H9 (cell line): ENCODE measurements around the gene PHKA2. TPM values are rescaled to one million over a fixed set of nuclear protein-coding genes. Genes with fewer than 3 reads are reported as not detected.

Experiments
- DNase-seq: peaks from one replicate; pipeline ENCODE4 v3.0.0-alpha.2; 2017
- H2AFZ ChIP-seq: one replicate; pipeline ENCODE4 v1.6.1; 2013; ENCODE audit warnings: mild to moderate bottlenecking, low read length, control low read depth, moderate library complexity
- H2AK5ac ChIP-seq: 2 replicates; pipeline ENCODE4 v1.6.1; 2013; ENCODE audit warnings: low read length, control low read depth, mixed read lengths; ENCODE audit not compliant: insufficient read length
- H2BK120ac ChIP-seq: one replicate; pipeline ENCODE4 v1.6.1; 2013; ENCODE audit warnings: low read depth, mild to moderate bottlenecking, low read length, control low read depth, inconsistent platforms; ENCODE audit not compliant: poor library complexity, severe bottlenecking
- H2BK12ac ChIP-seq: 2 replicates; pipeline ENCODE4 v1.6.1; 2013; ENCODE audit warnings: low read length, control low read depth, mixed read lengths, low read depth; ENCODE audit not compliant: insufficient read length
- H2BK15ac ChIP-seq: 2 replicates; pipeline ENCODE4 v1.6.1; 2013; ENCODE audit warnings: low read depth, low read length, control low read depth
- H2BK20ac ChIP-seq: one replicate; pipeline ENCODE4 v1.6.1; 2013; ENCODE audit warnings: low read depth, mild to moderate bottlenecking, low read length, control low read depth, inconsistent platforms; ENCODE audit not compliant: poor library complexity, severe bottlenecking
- H2BK5ac ChIP-seq: 2 replicates; pipeline ENCODE4 v1.6.1; 2013; ENCODE audit warnings: low read length, control low read depth, mixed read lengths; ENCODE audit not compliant: insufficient read length
- H3K14ac ChIP-seq: 2 replicates; pipeline ENCODE4 v1.6.1; 2013; ENCODE audit warnings: low read length, control low read depth; ENCODE audit not compliant: insufficient read depth
- H3K18ac ChIP-seq: 2 replicates; pipeline ENCODE4 v1.6.1; 2013; ENCODE audit warnings: low read depth, mild to moderate bottlenecking, mixed read lengths, low read length, control low read depth; ENCODE audit not compliant: insufficient read length
- H3K23ac ChIP-seq: 2 replicates; pipeline ENCODE4 v1.6.1; 2013; ENCODE audit warnings: low read length, control low read depth, mixed read lengths, low read depth; ENCODE audit not compliant: insufficient read length
- H3K23me2 ChIP-seq: 2 replicates; pipeline ENCODE4 v1.6.1; 2013; ENCODE audit warnings: low read depth, mild to moderate bottlenecking, mixed read lengths, low read length, control low read depth; ENCODE audit not compliant: insufficient read length, poor library complexity, severe bottlenecking
- H3K27ac ChIP-seq: 2 replicates; pipeline ENCODE4 v1.5.1; 2013; ENCODE audit warnings: low read length, control low read depth, mixed read lengths, low read depth; ENCODE audit not compliant: insufficient read length
- H3K27me3 ChIP-seq: 2 replicates; pipeline ENCODE4 v1.6.1; 2013; ENCODE audit warnings: low read length, control low read depth, inconsistent platforms; ENCODE audit not compliant: insufficient read depth
- H3K4ac ChIP-seq: 2 replicates; pipeline ENCODE4 v1.6.1; 2013; ENCODE audit warnings: low read depth, mild to moderate bottlenecking, control low read depth, inconsistent platforms, low read length, moderate library complexity
- H3K4me1 ChIP-seq: 2 replicates; pipeline ENCODE4 v1.6.1; 2013; ENCODE audit warnings: low read length, control low read depth, inconsistent platforms; ENCODE audit not compliant: insufficient read depth
- H3K4me2 ChIP-seq: 2 replicates; pipeline ENCODE4 v1.6.1; 2013; ENCODE audit warnings: low read length, control low read depth, mixed read lengths; ENCODE audit not compliant: insufficient read length, insufficient read depth
- H3K56ac ChIP-seq: 2 replicates; pipeline ENCODE4 v1.6.1; 2013; ENCODE audit warnings: low read depth, mild to moderate bottlenecking, mixed read lengths, low read length, control low read depth; ENCODE audit not compliant: insufficient read length
- H3K79me1 ChIP-seq: 2 replicates; pipeline ENCODE4 v1.6.1; 2013; ENCODE audit warnings: low read depth, mild to moderate bottlenecking, moderate library complexity, low read length, control low read depth, inconsistent platforms; ENCODE audit not compliant: insufficient read depth, poor library complexity, severe bottlenecking
- H3K79me2 ChIP-seq: 2 replicates; pipeline ENCODE4 v1.6.1; 2013; ENCODE audit warnings: low read length, control low read depth, inconsistent platforms; ENCODE audit not compliant: insufficient read depth
- H3K9ac ChIP-seq: 2 replicates; pipeline ENCODE4 v1.6.1; 2013; ENCODE audit warnings: low read length, control low read depth, mixed read lengths; ENCODE audit not compliant: insufficient read length; ENCODE audit errors: extremely low read depth
- H3K9me3 ChIP-seq: one replicate; pipeline ENCODE4 v1.6.1; 2013; ENCODE audit warnings: low read depth, low read length, inconsistent platforms; ENCODE audit not compliant: control insufficient read depth
- H3T11ph ChIP-seq: one replicate; pipeline ENCODE4 v1.6.1; 2013; ENCODE audit warnings: mild to moderate bottlenecking, low read length, control low read depth, inconsistent platforms
- H4K20me1 ChIP-seq: one replicate; pipeline ENCODE4 v1.6.1; 2013; ENCODE audit not compliant: control insufficient read depth, insufficient read length, insufficient read depth
- H4K5ac ChIP-seq: 2 replicates; pipeline ENCODE4 v1.6.1; 2013; ENCODE audit warnings: low read depth, mild to moderate bottlenecking, mixed read lengths, low read length, control low read depth; ENCODE audit not compliant: insufficient read length
- H4K8ac ChIP-seq: replicated peaks from 2 replicates; pipeline ENCODE4 v1.6.1; 2013; ENCODE audit warnings: low read length, control low read depth, mixed read lengths, low read depth; ENCODE audit not compliant: insufficient read length
- H4K91ac ChIP-seq: 2 replicates; pipeline ENCODE4 v1.6.1; 2013; ENCODE audit warnings: low read depth, mild to moderate bottlenecking, moderate library complexity, mixed read lengths, low read length, control low read depth; ENCODE audit not compliant: insufficient read length
- H3K27ac Mint-ChIP-seq, 3 experiments: 2 replicates in 2 of 3; 3 replicates in 1 of 3; pipeline ENCODE4 v1.8.0; 2020 to 2021; ENCODE audit warnings: mixed read lengths in 3 of 3, mild to moderate bottlenecking in 1 of 3, moderate library complexity in 1 of 3
- H3K27me3 Mint-ChIP-seq: 2 replicates; pipeline ENCODE4 v1.8.0; 2021; ENCODE audit warnings: low read depth, mild to moderate bottlenecking, moderate library complexity, mixed read lengths
- H3K36me3 Mint-ChIP-seq, 3 experiments: 2 replicates in 2 of 3; 3 replicates in 1 of 3; pipeline ENCODE4 v1.8.0; 2020 to 2021; ENCODE audit warnings: low read depth in 3 of 3, mixed read lengths in 3 of 3; ENCODE audit not compliant: insufficient read depth in 1 of 3
- H3K4me1 Mint-ChIP-seq, 2 experiments: 2 replicates each; pipeline ENCODE4 v1.8.0; 2020; ENCODE audit warnings: mixed read lengths in 2 of 2
- H3K4me3 Mint-ChIP-seq, 2 experiments: 2 replicates in 1 of 2; 3 replicates in 1 of 2; pipeline ENCODE4 v1.8.0; 2020 to 2021; ENCODE audit warnings: mild to moderate bottlenecking in 2 of 2, mixed read lengths in 2 of 2, moderate library complexity in 1 of 2
- H3K9me3 Mint-ChIP-seq, 2 experiments: 2 replicates in 1 of 2; 3 replicates in 1 of 2; pipeline ENCODE4 v1.8.0; 2020; ENCODE audit warnings: mild to moderate bottlenecking in 2 of 2, mixed read lengths in 2 of 2, moderate library complexity in 1 of 2
- WGBS: extraction: QIAGEN DNeasy Blood & Tissue Kit; methylation state at CpG from one replicate; pipeline ENCODE4 v1.1.7; 2013; ENCODE audit warnings: missing lambda C conversion rate, low lambda C conversion rate, mixed read lengths; ENCODE audit not compliant: insufficient read length; ENCODE audit errors: extremely low coverage; 5-methylcytosine and 5-hydroxymethylcytosine counted together
- total RNA-seq: library from RNA; stranded (reverse); gene quantifications from 2 replicates; pipeline ENCODE4 v1.2.1, GENCODE V29; 2021
- TF ChIP-seq, protein P1 (sequence below): fragments of 200-600 bp; sonication (generic); conservative IDR thresholded peaks from 3 replicates; pipeline ENCODE4 v1.8.0; 2021; ENCODE audit warnings: antibody characterized with exemption, mild to moderate bottlenecking

PHKA2 gene
- total RNA-seq, 1 experiment from 2014 or later = 24.2 TPM

DNA sequence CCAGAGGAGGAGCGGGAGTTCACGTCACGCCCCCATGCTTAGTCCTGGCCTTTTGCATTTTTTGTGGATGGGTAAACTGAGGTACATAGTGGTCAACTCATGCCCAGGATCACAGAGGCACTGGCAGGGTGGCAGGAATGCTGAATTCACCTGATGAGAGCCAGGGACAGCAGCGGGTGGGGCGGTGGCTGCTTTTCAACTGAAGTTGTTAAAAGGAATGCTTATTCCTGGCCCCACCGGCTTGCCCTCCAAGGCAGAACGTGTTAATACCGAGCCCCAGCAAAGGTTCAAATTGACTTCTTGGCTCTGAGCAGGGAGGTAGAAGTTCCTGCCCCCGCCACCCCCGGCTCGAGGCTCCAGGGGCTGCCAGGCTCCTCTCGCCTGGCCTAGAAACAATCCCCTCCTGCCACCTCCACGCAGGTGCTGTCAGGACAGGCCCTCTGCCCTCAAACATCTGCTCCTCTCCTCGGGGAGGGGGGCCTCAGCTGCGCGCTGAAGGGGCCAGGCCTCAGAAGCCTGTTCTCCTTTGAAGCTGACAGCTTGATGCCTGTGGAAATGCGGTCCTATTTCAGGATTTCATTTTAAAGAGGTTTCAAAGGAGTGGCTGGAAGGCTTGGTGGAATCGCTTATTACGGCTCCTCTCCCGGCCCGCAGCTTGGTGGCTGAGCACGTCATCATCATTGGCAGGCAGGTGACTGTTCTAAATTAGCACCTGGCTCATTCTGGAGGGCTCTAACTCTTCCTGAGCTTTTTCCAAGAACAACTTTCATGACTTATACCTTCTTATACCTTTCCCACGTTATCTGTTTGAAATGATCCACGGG, 93.0 kb downstream of the PHKA2 start:
- H3K27ac Mint-ChIP-seq = no peak overlapping the region
- no peak overlapping the region for H2AFZ ChIP-seq
- no peaks in the 10 kb centered on the region for H3K4me1 ChIP-seq
- H2BK120ac ChIP-seq = no peak overlapping the region
- H3K4ac ChIP-seq = no peak overlapping the region
- H3K4me1 Mint-ChIP-seq = peaks cover 15 to 21% of the 10 kb centered on the region in 2 experiments
- H3K9ac ChIP-seq = no peak overlapping the region
- no peak overlapping the region for H4K5ac ChIP-seq
- H3K14ac ChIP-seq = no peak overlapping the region
- H3K56ac ChIP-seq = no peak overlapping the region
- peaks cover 39% of the 10 kb centered on the region for H3K9me3 ChIP-seq
- H2BK20ac ChIP-seq = no peak overlapping the region
- H2BK15ac ChIP-seq = no peak overlapping the region
- no peak for DNase-seq
- no peak overlapping the region for H3K18ac ChIP-seq
- no peak overlapping the region for H2BK5ac ChIP-seq
- H3K27me3 ChIP-seq = no peaks in the 10 kb centered on the region
- H2AK5ac ChIP-seq = no peak overlapping the region
- no peak overlapping the region for H4K8ac ChIP-seq
- H3K4me2 ChIP-seq = no peak overlapping the region
- TF ChIP-seq, protein P1, sequence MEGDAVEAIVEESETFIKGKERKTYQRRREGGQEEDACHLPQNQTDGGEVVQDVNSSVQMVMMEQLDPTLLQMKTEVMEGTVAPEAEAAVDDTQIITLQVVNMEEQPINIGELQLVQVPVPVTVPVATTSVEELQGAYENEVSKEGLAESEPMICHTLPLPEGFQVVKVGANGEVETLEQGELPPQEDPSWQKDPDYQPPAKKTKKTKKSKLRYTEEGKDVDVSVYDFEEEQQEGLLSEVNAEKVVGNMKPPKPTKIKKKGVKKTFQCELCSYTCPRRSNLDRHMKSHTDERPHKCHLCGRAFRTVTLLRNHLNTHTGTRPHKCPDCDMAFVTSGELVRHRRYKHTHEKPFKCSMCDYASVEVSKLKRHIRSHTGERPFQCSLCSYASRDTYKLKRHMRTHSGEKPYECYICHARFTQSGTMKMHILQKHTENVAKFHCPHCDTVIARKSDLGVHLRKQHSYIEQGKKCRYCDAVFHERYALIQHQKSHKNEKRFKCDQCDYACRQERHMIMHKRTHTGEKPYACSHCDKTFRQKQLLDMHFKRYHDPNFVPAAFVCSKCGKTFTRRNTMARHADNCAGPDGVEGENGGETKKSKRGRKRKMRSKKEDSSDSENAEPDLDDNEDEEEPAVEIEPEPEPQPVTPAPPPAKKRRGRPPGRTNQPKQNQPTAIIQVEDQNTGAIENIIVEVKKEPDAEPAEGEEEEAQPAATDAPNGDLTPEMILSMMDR = no peak
- peaks cover 73 to 75% of the 10 kb centered on the region in 2 experiments for H3K9me3 Mint-ChIP-seq
- H3K27me3 Mint-ChIP-seq = peaks cover 14% of the 10 kb centered on the region
- H3K36me3 Mint-ChIP-seq = peaks cover 4 to 29% (median 6%) of the 10 kb centered on the region in 3 experiments; a peak in 5 of 7 replicates
- WGBS = no CpG with 5 or more reads among the region's 24 CpGs
- no peak overlapping the region for H4K91ac ChIP-seq
- no peaks in the 10 kb centered on the region for H3K79me1 ChIP-seq
- peaks cover 5% of the 10 kb centered on the region for H3K23me2 ChIP-seq
- H3K4me3 Mint-ChIP-seq = no peak overlapping the region
- H3K23ac ChIP-seq = no peak overlapping the region
- no peak overlapping the region for H3K27ac ChIP-seq
- no peaks in the 10 kb centered on the region for H4K20me1 ChIP-seq
- no peaks in the 10 kb centered on the region for H3K79me2 ChIP-seq
- H3T11ph ChIP-seq = no peak overlapping the region
- H2BK12ac ChIP-seq = no peak overlapping the region
